Measurements from ENCODE around the gene TBX21. TPM values are rescaled to one million over a fixed set of nuclear protein-coding genes. Genes with fewer than 3 reads are reported as not detected.
A peak's percentile ranks its signal among the peaks of the same experiment; 100 is the strongest.

The TBX21 gene
- total RNA-seq, 4 donors from 2014 or later: 0.12 to 1.9 (median 1.2) TPM; not detected in 1

DNA sequence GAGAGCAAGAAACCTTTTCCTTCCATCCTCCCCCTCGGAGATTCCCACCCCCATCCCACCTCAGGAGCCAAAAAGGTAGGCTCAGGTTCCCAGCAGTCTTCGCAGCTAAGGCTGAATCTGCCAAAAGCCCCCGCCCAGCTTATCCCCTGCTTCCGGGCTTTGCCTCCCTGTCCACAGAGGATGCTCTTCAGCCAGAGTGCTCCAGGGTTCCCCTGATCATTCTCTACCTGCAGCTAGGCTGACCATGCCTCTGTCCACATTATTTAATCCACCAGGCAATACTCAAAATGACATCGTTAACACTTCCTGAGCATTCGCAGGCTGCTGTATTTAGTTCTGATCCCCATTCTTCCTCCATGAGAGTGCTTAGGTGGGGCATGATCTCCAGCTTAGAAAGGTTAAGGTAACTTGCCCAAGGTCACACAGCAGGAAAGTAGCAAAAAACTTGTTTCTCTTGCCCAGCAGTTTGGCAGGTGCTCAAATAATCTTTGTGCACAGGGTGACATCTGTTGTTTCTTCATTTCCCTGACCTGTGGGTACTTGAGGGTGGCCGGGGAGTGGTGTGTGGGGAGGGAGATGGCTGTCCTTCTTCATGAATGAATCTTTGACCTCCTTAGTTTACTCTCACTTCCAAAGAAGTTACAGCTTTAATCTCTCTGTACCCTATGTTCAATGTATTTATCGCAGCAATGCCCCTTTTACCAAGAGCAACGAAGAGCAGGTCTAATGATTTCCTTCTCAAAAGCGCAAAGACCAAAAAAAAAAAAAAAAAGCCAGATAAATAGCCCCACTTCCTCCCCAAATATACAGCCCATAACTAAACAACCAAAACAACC is 39.9 kb upstream of the TBX21 start:
- TF ChIP-seq, protein P1, sequence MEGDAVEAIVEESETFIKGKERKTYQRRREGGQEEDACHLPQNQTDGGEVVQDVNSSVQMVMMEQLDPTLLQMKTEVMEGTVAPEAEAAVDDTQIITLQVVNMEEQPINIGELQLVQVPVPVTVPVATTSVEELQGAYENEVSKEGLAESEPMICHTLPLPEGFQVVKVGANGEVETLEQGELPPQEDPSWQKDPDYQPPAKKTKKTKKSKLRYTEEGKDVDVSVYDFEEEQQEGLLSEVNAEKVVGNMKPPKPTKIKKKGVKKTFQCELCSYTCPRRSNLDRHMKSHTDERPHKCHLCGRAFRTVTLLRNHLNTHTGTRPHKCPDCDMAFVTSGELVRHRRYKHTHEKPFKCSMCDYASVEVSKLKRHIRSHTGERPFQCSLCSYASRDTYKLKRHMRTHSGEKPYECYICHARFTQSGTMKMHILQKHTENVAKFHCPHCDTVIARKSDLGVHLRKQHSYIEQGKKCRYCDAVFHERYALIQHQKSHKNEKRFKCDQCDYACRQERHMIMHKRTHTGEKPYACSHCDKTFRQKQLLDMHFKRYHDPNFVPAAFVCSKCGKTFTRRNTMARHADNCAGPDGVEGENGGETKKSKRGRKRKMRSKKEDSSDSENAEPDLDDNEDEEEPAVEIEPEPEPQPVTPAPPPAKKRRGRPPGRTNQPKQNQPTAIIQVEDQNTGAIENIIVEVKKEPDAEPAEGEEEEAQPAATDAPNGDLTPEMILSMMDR (IDR thresholded peaks at IDR 0.05): no peak
- TF ChIP-seq POLR2A (IDR thresholded peaks at IDR 0.05): no peak
- peak in 1 of 2 donors; percentile 81 for DNase-seq (ENCODE audit: low spot score in 2 of 2)
- H3K4me3 ChIP-seq (ENCODE audit: low read depth, poor library complexity, severe bottlenecking): peak overlapping the region; percentile 35
- intact Hi-C loops (cut with DNase I; ENCODE audit: low total_unique reads): no loop called here
- WGBS, 2 donors: 25 to 34% methylated on average over 10 of the region's 10 CpGs

DNA sequence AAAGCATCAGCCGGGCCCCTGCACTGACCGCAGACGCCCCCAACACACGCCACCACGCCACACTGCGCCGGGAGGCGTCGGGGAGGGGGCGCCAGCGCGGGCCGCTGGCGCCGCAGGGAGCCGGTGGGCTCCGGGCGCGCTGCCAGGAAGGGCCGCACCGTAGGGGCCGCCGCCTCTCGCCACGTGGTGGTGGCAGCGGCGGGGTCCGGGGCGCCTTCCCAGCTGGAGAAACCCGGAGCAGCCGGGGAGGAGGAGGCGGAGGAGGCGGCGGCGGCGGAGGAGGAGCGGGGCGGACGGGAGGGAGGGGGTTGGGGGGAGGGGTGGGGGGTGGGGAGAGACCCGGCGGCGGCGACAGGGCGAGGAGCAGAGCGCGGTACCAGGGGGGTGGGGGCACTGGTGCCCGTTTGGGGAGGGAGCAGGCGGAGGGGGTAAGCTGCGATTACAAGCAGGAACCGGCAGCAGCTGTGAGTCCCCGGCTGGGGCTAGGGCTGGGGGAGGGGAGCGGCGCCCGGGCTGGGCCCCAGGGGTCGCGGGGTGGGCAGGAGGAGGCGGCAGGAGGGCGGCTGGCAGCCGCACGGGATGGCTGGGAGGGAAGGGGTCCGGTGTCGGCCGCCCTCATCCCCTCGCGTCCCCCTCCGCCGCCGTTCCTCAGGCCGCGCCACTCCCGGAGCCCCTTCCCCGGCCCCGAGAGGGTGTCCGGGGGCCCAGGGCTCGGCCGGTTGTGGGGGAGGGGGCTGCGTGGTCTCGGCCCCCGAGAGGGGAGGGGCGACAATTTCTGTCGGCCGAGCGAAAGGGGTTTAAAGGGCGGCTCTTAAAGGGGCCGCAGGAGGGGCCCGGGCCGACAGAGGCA is 39.1 kb upstream of the TBX21 start, which contains the start of gene TBKBP1:
TBKBP1 (plus strand) TSS at position 431 of the 850 bp plus-strand sequence. CDS start 1,952 bp downstream, outside the sequence.
- intact Hi-C loops (cut with DNase I; ENCODE audit: low total_unique reads): no loop called here
- peak within 1 kb of the TSS; percentile 65 for H3K4me3 ChIP-seq (ENCODE audit: low read depth, poor library complexity, severe bottlenecking)
- peak in 1 of 2 donors; percentile 89 for DNase-seq (ENCODE audit: low spot score in 2 of 2)
- WGBS, 2 donors: 0% methylated on average over 44 to 47 of the region's 87 CpGs
- no peak for TF ChIP-seq POLR2A (IDR thresholded peaks at IDR 0.05)
- TF ChIP-seq, protein P1 (IDR thresholded peaks at IDR 0.05): no peak

DNA sequence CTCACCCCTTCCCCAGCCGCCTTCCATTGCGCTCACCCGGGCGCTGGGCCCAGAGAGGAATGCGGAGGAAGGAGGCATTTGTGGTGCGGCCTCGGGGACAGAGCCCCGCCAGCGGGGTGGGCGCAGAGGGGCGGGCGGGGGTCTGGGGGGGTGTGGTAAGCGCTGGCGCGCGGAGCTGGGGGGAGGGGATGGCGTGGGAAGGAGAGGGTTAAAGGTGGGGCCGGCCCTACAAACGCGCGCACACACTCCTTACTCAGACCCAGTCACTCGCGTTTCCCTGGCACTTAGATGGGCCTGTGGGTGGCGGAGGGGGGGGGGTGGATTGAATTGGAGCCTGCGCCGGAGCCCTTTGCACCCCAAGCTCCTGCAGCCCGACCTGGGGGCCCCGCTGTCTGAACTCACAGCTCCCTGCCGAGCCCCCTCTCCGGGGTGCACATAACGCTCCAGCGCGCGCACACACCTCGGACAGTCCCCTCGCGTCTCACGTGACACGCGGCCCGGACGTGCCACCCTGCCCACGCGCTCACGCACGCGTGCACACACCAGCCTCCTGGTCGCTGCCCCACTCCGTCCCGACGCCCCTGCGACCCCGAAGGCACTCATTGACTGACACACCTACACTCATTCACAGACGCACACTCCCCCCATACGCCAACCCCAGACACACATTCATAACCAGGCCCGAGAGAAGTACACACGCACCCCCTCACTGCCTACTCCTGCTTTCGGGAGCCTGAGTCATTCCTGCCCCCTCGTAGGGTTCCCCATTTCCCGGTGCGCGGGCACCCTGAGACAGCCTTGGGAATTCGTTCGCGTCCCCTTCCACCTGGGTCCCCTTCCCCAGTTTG is 38.2 kb upstream of the TBX21 start:
- intact Hi-C loops (cut with DNase I; ENCODE audit: low total_unique reads): no loop called here
- TF ChIP-seq, protein P1 (IDR thresholded peaks at IDR 0.05): no peak
- TF ChIP-seq POLR2A (IDR thresholded peaks at IDR 0.05): no peak
- WGBS, 2 donors: 1% methylated on average over 34 to 36 of the region's 65 CpGs
- DNase-seq (ENCODE audit: low spot score in 2 of 2): peak; percentile 34 to 93
- H3K4me3 ChIP-seq (ENCODE audit: low read depth, poor library complexity, severe bottlenecking): peak overlapping the region; percentile 65

DNA sequence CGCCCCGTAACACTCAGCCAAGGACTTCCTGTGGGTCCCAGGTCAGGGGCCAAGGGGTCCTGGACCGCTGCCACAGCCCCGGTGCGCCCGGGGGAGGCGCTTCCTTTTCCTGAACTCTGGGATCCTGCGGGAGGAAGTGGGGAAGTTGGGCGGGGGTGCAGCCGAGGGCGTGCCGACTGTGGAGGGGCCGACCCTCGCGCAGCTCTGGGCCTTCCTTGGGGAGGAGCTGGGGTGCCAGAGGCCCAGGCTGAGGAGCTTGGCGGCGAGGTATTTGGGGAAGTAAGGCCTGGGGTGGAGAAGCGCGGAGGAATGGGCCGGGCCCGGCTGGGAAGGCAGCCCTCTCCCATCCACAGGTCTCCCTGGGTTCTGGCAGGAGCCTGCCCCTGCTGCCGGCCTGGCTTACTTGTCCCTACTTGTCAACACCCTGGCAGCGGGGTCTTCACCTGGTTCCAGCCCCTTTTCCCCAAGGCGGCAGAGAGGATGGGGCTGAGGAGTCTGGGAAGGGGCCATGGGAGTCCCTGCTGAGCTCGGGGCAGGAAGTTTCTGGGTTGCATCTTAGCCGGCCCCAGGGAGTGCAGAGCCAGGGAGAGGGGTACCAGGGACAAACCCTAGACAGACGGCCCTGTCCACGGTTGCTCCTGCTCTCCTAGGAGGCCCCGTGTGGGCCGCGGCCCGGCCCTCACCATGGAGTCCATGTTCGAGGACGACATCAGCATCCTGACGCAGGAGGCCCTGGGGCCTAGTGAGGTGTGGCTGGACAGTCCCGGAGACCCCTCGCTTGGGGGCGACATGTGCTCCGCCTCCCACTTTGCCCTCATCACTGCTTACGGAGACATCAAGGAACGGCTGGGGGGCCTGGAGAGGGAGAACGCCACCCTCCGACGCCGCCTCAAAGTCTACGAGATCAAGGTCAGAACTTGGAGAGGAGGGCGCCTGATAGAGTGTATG is 37.3 kb upstream of the TBX21 start:
- DNase-seq (ENCODE audit: low spot score in 2 of 2): peak; percentile 36 to 93
- intact Hi-C loops (cut with DNase I; ENCODE audit: low total_unique reads): no loop called here
- peak overlapping the region; percentile 65 for H3K4me3 ChIP-seq (ENCODE audit: low read depth, poor library complexity, severe bottlenecking)
- no peak for TF ChIP-seq POLR2A (IDR thresholded peaks at IDR 0.05)
- TF ChIP-seq, protein P1 (IDR thresholded peaks at IDR 0.05): no peak
- WGBS, 2 donors: 38 to 44% methylated on average over 45 to 47 of the region's 47 CpGs
